Activated CD4-positive, alpha-beta T cell treated with anti-CD3 and anti-CD28 coated beads for 4 hours (primary cell): ENCODE results near the gene SCUBE3.
A peak's percentile ranks its signal among the peaks of the same experiment; 100 is the strongest.

ENCODE experiments used
- DNase-seq, 2 donors: peaks; one replicate each; pipeline ENCODE4 v3.0.0-alpha.2; 2020

The SCUBE3 gene

DNA sequence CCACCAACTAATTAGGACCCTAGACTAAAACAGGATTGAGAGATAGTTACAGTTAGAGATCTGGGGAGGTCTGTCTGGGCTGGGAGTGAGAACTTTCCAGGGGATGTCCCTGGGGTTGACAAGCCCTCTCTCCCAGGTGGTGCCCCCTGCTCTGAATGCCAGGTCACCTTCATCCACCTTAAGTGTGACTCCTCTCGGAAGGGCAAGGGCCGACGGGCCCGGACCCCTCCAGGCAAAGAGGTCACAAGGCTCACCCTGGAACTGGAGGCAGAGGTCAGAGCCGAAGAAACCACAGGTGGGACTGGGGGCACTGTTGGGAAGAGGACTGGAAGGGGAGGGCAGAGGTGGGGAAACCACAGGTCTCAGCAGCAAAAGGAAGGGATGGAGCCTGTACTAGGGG is 28.7 kb downstream of the SCUBE3 start:
- no peak for DNase-seq

DNA sequence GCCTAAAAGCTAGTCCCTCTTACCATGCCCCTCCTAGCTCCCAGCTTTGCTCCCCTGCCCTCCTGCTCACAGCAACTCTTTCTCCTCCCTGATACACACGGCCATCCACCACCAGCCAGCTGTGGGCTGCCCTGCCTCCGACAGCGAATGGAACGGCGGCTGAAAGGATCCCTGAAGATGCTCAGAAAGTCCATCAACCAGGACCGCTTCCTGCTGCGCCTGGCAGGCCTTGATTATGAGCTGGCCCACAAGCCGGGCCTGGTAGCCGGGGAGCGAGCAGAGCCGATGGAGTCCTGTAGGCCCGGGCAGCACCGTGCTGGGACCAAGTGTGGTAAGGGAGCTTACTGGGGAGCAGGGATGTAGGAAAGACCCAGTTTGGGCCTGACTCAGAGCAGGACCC is 29.1 kb downstream of the SCUBE3 start:
- no peak for DNase-seq

DNA sequence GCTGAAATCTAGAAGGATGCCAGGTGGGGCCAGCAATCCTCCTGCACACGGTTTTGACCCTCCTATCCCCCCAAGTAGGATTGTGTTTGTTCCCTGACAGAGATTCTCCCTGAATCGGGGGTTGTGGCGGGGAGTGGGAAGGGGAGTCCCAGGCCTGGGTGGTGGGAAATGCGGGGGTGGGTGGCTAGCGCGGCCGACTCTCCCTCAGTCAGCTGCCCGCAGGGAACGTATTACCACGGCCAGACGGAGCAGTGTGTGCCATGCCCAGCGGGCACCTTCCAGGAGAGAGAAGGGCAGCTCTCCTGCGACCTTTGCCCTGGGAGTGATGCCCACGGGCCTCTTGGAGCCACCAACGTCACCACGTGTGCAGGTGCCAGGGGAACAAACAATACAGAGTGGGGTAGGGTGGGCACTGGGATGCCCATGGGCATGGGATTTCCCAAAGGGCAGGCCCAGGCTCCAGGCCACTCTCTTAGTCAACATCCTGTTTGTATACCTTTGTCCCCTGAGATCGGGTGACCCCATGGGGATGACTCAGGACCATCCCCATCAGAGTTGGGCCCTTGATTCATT is 29.7 kb downstream of the SCUBE3 start:
- DNase-seq, result no peak

DNA sequence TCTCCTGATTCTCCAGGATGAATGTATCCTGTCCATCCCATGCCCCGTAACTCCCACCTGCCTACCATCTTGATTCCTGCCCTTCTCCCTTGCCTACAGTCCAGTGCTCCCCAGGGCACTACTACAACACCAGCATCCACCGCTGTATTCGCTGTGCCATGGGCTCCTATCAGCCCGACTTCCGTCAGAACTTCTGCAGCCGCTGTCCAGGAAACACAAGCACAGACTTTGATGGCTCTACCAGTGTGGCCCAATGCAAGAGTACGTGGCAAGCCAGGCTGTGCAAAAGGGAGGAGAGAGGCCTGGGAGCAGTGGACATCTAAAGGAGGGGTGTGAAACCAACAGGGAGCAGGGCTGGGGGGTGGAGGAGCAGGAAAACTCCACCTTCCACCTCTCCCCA is 30.8 kb downstream of the SCUBE3 start:
- DNase-seq, result no peak

DNA sequence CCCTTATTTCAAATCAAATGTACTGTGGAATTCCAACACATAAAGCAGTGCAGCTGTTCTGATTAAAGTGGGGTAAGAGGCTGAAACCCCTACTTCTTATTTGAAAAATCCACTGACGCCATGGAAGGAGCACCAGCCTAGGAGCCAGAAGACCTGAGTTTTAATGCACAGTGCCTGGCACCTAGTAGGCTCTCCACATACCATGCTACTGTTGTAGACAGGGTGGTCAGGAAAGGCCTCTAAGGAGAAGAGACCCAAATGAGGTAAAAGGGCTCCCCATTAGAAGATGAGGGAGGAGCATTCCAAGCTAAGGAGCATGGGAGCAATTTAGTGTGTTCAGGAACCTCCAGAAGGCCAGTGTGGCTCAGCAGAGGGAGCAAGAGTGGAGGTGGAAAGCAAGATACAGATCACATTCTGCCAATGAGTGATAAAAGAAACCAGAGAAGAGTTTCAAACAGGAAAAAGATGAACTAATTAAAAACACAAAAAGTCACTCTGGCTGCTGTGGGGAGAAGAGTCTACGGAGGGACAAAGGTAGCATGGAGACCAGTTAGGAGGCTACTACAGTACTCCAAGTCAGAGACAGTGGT is 34.0 kb downstream of the SCUBE3 start:
- no peak for DNase-seq

DNA sequence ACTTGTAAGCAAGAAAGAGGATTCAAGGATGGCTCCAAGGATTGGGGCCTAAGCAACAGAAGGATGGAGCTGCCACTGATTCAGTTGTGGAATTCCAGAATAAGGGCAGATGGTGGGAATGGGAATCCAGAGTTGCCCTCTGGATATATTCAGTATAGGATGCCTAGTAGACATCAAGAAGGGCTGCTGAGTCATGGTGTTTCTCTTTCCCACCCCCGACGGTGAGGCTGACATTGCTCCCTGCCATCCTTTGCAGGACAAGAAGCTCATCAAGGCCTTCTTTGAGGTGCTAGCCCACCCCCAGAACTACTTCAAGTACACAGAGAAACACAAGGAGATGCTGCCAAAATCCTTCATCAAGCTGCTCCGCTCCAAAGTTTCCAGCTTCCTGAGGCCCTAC is 34.5 kb downstream of the SCUBE3 start:
- no peak for DNase-seq

DNA sequence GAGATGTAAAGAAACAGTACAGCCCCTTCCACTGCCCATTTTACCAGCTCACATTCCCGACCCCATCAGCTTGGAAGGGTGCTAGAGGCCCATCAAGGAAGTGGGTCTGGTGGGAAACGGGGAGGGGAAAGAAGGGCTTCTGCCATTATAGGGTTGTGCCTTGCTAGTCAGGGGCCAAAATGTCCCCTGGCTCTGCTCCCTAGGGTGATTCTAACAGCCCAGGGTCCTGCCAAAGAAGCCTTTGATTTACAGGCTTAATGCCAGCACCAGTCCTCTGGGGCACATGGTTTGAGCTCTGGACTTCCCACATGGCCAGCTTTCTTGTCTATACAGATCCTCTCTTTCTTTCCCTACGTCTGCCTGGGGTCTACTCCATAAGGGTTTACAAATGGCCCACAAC is 35.2 kb downstream of the SCUBE3 start:
- DNase-seq, result no peak

DNA sequence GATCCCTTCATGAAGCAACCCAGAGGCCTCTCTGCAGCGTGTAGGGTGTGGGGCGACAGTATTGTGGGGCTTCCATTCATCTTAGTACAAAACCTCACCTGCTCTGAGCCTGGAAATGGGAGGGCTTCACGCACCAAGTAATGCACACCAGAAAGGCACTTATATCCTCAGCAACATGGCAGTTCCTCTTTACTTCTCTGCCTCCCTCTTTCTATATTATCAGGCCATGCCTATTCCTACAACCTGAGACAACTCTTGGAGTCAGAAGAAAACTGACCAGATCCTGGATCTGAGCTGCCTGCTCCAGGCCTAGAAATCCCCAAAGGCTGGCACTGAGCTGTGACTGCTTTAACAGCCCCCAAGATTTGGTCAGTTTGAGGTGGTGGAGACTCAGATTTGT is 38.2 kb downstream of the SCUBE3 start:
- no peak for DNase-seq

DNA sequence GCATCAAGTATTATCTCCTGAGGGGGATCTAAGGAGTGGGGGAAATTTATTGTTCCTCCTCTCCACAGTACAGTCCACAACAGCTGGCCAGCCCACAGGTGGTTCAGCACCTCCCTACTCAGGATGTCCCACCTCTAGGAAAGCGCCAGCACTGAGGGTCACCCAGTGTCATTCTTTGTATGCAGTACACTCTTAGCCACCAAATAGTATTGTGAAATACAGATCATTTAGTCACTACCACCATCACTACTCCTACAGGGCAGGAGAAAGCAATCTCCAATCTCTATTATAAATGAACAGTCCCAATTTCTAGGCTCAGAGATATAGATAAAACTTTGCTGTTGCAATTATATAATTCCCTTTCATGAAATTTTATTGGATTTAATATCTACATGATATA is 39.5 kb downstream of the SCUBE3 start:
- no peak for DNase-seq

DNA sequence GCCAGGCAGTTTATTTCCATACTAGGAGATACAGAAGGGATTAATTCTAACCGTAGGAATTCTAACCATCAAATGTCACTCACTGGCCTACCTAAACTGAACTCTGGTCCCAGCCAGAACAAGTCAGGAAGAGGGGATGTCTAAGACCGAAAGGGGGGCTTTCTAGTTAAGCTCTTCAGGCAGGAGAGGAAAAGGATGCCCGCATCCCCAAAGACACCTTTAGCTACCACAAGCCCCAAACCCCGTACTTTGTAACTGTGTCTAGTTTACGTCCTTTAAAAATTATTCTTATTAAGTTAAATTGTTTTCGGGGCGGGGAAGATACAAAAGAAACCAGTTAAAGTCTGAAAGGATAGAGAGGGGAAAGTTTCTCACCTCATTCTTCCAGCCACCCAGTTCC is 44.6 kb downstream of the SCUBE3 start:
- no peak for DNase-seq

DNA sequence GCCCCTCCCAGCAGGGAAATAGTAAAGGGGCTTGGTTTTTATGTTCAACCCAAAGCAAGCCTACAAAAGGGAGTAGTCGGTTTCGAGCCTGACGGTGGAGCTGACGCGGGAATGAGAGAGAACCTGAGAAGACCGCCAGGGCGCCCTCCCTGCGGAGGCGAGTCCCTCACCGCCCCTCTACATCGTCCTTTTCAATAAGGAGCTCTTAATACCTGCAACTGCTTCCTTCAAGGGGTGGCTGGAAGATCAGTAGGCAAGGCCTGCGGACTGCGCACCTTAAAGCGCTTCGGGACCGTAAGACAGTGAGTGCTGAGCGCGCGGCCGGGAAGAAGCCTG is 45.1 kb downstream of the SCUBE3 start:
- DNase-seq, result no peak

DNA sequence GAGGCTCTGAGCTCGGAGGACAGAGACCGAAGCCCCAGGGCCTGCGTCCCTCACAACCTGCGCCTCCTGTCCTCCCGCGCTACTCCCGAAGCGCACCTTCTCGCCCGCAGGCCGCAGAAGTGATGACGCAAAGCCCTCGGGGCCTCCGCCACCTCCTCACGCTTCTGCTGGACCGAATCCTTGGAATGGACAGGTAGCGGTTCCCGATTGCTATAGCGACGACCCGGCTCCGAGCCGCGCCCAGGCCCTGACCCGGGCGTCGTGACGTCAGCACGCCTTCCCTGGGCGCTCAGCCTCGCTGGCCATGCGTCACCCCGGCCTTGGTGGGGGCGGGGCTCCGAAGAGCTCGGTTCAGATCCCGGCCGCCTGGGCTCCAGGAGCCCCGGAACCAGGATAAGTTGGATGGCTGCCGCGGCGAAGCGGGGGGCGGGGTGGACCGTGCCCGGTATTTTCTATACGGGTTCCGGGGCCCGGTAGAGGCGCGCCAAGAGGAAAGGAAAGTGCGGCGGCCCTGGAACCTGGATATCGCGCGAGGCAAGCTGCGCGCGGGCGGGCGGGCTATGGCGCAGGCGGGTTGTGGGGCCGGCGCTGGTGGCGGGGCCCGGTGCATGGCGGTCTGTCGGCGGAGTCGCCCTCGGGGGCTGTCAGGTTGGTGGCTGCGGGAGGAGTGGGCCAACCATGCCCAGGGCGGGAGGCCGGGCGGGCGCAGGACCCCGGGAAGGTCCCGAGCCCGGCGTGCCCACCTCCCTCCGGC is 45.6 kb downstream of the SCUBE3 start, which contains the start of gene ZNF76:
TSS of gene ZNF76 (plus strand) at position 542 of the 754 bp plus-strand sequence. CDS start 21,417 bp downstream, outside the sequence.
- peak; percentile 89 to 93 for DNase-seq

DNA sequence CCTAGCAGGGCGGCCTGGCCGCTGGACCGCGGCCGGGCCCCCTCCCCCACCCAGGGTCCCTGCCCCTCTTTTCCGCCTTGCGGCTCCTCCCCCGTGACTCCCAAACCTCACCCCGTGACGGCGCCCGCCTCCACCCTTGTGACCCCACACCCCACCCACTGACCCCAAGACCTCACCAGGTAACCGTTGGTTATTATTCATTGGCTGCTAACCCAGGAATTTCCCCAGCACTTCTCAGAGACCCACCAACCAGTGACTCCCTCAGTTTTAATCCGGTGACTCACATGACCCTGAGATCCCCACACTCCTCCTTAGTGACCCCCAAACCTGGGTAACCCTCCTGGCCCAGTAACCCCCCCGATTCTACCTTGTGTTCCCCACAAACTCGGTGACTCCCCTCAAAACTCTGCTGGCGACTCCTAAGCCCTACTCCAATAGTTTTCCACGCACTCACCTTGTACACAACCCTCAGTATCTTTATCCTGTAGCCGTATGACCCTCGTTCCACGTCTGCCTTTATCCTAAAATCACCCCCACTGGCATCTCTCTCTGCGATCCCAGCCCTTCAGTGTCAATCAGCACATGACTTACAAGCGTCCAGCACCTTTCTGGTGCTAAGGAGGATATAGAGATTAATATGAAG is 46.3 kb downstream of the SCUBE3 start:
- peak; percentile 83 to 86 for DNase-seq

DNA sequence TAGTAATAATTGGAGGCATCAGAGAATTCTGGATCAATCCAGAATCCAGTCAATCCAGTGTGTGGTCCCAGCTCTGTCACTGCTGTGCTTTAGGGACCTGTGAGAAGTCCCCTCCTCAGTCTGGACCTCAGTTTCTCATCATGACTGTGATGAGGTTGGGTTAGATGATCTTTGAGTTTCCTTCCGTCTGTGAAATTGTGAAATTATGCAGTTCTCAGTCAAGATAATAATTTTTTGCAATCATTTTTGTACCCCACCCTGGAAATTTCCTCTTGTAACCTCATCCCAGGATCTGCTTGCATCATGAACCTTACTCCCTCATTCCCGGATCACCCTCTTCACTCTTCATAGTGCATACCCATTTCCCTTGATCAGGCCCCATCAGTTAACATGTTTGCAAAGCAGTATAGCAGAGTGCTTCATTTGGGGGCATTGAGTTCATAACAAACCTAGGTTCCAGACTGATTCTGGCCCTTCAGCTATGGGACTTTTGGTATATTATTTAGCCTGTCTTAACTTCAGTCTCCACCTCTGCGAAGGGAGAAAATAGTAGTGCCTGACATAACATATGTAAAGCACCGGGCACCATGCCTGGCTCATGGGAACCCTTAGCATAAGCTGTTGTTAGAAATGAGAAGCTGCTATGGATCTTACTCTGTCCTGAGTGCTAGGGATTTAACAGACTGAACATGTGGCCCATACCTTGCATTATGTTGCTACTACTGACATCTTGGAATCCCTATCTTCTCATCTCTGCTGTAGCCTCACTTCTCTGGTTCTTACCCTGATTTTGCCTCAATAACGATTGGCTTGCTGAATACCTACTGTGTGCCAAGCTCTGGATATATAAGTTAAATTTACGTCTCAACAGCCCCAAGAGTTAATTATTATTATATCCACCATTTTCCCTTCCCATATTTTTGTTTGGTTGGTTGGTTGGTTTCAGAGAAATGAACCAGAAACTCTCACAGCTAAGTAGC is 47.1 kb downstream of the SCUBE3 start:
- DNase-seq, result no peak

DNA sequence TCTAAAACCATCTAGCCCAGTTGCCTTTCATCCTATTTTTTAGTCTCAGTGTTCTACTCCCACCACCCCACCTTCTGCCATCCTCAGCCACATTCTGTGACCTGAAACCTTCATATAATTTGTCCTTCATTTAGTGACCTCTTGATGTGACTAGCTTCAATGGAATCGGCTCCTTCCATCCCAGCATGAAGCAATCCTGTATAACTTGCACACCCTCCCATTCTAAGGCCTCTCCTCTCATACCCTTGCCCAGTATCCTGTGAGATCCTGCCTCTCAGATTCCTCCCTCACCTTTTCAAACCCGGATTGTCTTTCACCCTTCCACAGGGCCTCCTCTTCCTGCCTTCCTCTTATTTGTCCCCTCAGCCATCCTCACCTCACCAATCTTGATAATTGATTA is 48.8 kb downstream of the SCUBE3 start:
- DNase-seq, result no peak

DNA sequence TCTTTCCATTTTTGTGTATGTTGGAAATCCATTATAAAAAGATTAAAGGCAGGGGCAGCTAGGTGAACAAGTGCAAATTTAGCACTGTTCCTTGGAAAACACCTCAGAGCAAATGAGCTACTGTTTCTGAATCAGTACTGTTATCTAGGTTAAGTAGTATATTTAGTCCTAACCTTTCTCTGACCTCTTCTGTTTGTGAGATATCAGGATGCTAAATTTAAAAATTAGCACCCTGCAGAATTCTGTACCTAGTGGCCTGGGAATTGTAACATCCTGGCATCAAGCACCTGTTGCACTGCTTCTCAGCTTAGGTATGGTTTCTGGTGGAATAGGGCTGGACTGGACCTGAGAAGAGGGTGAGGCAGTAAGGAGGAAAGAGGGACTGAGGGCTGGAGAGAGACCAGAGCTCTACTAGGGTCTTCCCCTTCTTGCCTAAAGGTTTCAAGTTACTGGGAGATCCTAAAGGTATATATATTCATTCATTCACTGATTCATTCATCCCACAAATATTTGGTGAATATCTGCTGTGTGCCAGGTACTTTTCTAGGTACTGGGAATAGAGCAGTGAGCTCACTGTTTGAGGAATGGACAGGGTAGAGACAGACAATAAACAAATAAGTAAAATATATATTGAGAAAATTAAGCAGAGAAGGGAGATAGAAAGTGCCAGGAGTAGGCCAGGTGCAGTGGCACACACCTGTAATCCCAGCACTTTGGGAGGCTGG is 51.0 kb downstream of the SCUBE3 start:
- DNase-seq, result no peak

DNA sequence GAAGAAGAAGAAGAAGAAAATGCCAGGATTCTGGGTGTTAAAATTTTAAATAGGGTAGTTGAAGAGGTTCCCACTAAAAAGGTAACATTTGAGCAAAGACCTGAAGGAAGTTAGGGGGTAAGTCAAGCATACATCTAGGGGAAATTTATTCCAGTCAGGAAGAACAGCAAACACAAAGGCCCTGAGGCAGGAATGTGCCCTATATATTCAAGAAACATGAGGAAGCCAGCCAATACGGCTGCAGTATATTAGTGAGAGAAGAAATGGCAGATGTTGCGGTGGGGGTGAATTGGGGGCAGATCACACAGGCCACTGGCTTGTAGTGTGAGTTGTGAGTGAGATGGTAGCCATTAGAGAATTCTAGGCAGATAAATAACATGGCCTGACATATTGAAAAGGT is 51.8 kb downstream of the SCUBE3 start:
- DNase-seq, result no peak

DNA sequence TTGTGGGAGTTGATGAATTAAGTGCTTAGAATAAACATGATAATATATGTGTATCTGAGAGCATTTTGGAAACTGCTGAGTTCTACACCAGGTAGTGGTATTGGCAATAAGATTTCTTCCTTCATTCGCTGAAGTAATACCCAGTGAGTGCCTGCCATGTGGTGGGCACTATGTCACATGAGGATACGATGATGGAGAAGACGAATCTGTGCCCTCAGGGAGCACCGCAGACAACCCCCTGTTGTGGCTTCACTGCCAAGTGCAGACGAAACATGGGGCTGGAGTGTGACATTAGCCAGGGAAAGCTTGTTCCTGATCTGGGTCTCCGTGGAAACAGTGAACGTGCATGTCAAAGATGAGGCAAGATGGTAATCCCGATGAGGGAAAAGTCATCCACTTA is 53.7 kb downstream of the SCUBE3 start:
- no peak for DNase-seq

DNA sequence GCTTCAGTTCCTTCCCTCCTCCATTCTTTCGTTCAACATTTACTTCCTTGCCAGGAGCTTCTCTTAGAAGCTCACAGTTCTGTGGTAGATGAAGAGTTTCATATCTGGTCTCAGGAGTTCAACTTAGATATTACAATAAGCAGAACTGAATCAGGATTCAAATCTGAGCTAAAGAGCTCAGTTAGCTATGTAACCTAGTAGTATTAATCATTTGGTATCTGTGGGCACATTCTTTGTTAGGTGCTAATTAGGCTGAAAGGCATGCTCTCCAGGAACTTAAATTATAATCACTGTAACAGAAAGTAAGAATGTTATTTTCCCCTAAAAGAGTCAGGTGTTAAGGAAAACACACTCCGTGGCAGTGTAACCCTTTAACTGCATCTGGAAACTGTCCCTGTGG is 54.1 kb downstream of the SCUBE3 start:
- no peak for DNase-seq

DNA sequence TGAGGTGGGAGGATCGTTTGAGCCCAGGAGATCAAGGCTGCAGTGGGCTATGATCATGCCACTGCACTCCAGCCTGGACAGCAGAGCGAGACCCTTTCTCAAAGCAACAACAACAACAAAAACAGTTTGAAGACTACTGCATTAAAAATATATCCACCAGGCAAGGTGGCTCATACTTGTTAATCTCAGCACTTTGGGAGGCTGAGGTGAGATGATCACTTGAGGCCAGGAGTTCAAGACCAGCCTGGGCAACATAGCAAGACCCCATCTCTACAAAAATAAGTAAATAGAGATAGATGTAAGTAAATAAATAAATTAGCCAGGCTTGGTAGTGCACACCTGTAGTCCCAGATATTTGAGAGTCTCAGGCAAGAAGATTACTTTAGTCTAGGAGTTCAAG is 58.2 kb downstream of the SCUBE3 start:
- DNase-seq, result no peak

DNA sequence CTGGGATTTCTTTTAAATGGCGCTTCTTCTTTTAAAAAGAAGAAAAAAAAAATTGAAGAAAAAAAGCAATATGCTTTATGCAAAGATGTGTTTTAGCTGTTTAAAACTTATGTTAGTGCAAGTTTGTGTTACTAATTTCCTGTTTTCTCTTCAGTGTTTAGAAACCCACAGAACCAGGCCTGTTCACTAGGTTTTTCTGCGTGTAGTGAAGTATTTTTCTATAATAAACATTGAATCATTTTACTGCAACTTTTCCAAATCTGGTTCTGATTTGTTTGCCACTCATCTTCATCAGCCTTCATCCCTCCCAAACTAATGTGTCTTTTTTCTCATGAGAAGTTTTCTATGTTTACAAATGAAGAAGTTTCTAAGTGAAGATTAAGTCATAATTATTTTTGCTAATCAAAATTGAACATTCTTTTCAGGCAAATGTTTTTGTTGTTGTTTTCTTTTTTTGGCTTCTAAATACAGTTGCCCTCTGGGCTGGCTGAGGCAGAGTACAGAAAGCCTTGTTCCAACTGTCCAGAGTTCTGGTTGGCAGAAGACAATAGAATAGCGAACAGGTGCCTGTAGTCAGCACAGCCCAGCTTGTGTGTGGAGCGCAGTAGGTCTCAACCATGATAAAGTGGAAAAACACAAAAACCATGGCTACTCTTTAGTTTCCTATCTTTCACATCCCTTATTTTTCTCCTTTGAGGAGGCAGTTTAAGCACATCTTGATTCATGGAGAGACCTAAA is 60.2 kb downstream of the SCUBE3 start:
- DNase-seq, result no peak
